GM18873 (cell line): Measurements from ENCODE around the gene ZNF740.
"Not testable (repeated sequence)": the region's sequence is repeated elsewhere in the genome, so short reads cannot be mapped to it uniquely, and the experiment has no call there.

ENCODE experiments used
- ATAC-seq: cut with Tn5 transposase; IDR thresholded peaks from one replicate; pipeline ENCODE4 v1.9.1; 2021; ENCODE audit warnings: mild to moderate bottlenecking, moderate library complexity, moderate number of reproducible peaks; ENCODE audit not compliant: unreplicated experiment, low FRiP score

Gene ZNF740

GRCh38 chr12:53180220-53180930 lies at the start of gene ZNF740, which contains the start of gene CSAD:
TSS of gene ZNF740 (plus strand) at chr12:53180722. CDS start at chr12:53181984, 1,262 bp downstream.
TSS of gene CSAD (minus strand) at chr12:53180925. CDS start at chr12:53173470, 7,455 bp downstream.
- ATAC-seq, result peak; percentile 81

- no peak for ATAC-seq
These were observed 48.7 kb upstream of the ZNF740 start for GRCh38 chr12:53131844-53132243.

- no peak for ATAC-seq
These were observed 46.8 kb upstream of the ZNF740 start for GRCh38 chr12:53133722-53134121.

GRCh38 chr12:53143355-53143754 lies 37.2 kb upstream of the ZNF740 start:
- ATAC-seq, result no peak

- ATAC-seq, result no peak
These were observed 34.9 kb upstream of the ZNF740 start for GRCh38 chr12:53145383-53146260.

GRCh38 chr12:53147181-53147580 lies 33.3 kb upstream of the ZNF740 start:
- no peak for ATAC-seq

GRCh38 chr12:53147653-53148052 lies 32.9 kb upstream of the ZNF740 start:
- ATAC-seq, result no peak

- no peak for ATAC-seq
These were observed 29.5 kb upstream of the ZNF740 start for GRCh38 chr12:53151039-53151438.

GRCh38 chr12:53152390-53152789 lies 28.1 kb upstream of the ZNF740 start:
- no peak for ATAC-seq

GRCh38 chr12:53159195-53159839 lies 21.2 kb upstream of the ZNF740 start:
- ATAC-seq, result no peak

GRCh38 chr12:53160000-53160399 lies 20.5 kb upstream of the ZNF740 start:
- ATAC-seq, result no peak

- no peak for ATAC-seq
These were observed 19.8 kb upstream of the ZNF740 start for GRCh38 chr12:53160673-53161072.

- ATAC-seq, result no peak
These were observed 19.2 kb upstream of the ZNF740 start for GRCh38 chr12:53161119-53161911.

GRCh38 chr12:53163008-53163407 lies 17.5 kb upstream of the ZNF740 start:
- not testable (repeated sequence) for ATAC-seq

GRCh38 chr12:53166837-53167236 lies 13.7 kb upstream of the ZNF740 start:
- no peak for ATAC-seq

GRCh38 chr12:53169644-53170043 lies 10.9 kb upstream of the ZNF740 start:
- ATAC-seq, result no peak

- ATAC-seq, result no peak
These were observed 10.3 kb upstream of the ZNF740 start for GRCh38 chr12:53170215-53170614.

- no peak for ATAC-seq
These were observed 9.4 kb upstream of the ZNF740 start for GRCh38 chr12:53170876-53171724.

- ATAC-seq, result no peak
These were observed 8.7 kb upstream of the ZNF740 start for GRCh38 chr12:53171725-53172329.
